Astrocyte (in vitro differentiated cells and primary cell): ENCODE data around the gene DET1.

ENCODE experiments used
- CTCF ChIP-seq: IDR thresholded peaks from 2 replicates; pipeline ENCODE4 v1.5.1; 2011; ENCODE audit warnings: low read depth, mild to moderate bottlenecking, inconsistent platforms, low read length, moderate library complexity; ENCODE audit not compliant: insufficient read depth
- EZH2 ChIP-seq: IDR thresholded peaks from 2 replicates; pipeline ENCODE4 v1.6.1; 2012; ENCODE audit warnings: mild to moderate bottlenecking, low read length, inconsistent platforms; ENCODE audit not compliant: insufficient read depth

- no peak for TF ChIP-seq CTCF
- no peak for TF ChIP-seq EZH2
Observed at GRCh38 chr15:88590759-88591158, 44.3 kb upstream of the DET1 start.
